Neuronal stem cell (in vitro differentiated cells): Measurements from ENCODE around the gene CBY1.

Experiments used
- DNase-seq: peaks from one replicate; pipeline ENCODE4 v3.0.0-alpha.2; 2013; ENCODE audit warnings: low spot score
- H2AFZ ChIP-seq: one replicate; pipeline ENCODE4 v1.6.1; 2013; ENCODE audit warnings: mild to moderate bottlenecking, low read length, inconsistent platforms
- H2AK5ac ChIP-seq: 2 replicates; pipeline ENCODE4 v1.6.1; 2013; ENCODE audit warnings: low read depth, mild to moderate bottlenecking, inconsistent platforms, low read length, moderate library complexity, mixed read lengths
- H2BK120ac ChIP-seq: 2 replicates; pipeline ENCODE4 v1.6.1; 2013; ENCODE audit warnings: low read depth, mild to moderate bottlenecking, inconsistent platforms, low read length, moderate library complexity, mixed read lengths
- H2BK12ac ChIP-seq: one replicate; pipeline ENCODE4 v1.6.1; 2013; ENCODE audit warnings: low read length, inconsistent platforms
- H2BK15ac ChIP-seq: 2 replicates; pipeline ENCODE4 v1.6.1; 2013; ENCODE audit warnings: mild to moderate bottlenecking, low read length, inconsistent platforms, mixed read lengths
- H2BK5ac ChIP-seq: one replicate; pipeline ENCODE4 v1.6.1; 2013; ENCODE audit warnings: inconsistent platforms, mild to moderate bottlenecking, low read length, moderate library complexity
- H3K14ac ChIP-seq: one replicate; pipeline ENCODE4 v1.6.1; 2013; ENCODE audit warnings: low read length, inconsistent platforms
- H3K18ac ChIP-seq: 2 replicates; pipeline ENCODE4 v1.6.1; 2013; ENCODE audit warnings: low read length, inconsistent platforms
- H3K23ac ChIP-seq: 2 replicates; pipeline ENCODE4 v1.6.1; 2013; ENCODE audit warnings: low read depth, mild to moderate bottlenecking, mixed read lengths, low read length, inconsistent platforms; ENCODE audit not compliant: poor library complexity
- H3K27ac ChIP-seq: replicated peaks from 3 replicates; pipeline ENCODE4 v1.5.1; 2013; ENCODE audit warnings: low read length, inconsistent platforms
- H3K27me3 ChIP-seq, 3 experiments: 2 replicates each; pipeline ENCODE4 v1.6.1; 2013; ENCODE audit warnings: low read length in 3 of 3, mild to moderate bottlenecking in 2 of 3, inconsistent platforms in 1 of 3, low read depth in 1 of 3, mixed read lengths in 1 of 3, moderate library complexity in 1 of 3; ENCODE audit not compliant: control insufficient read depth in 3 of 3, insufficient read depth in 3 of 3
- H3K36me3 ChIP-seq, 2 donors: replicated peaks in 1 of 2; 2 replicates each; pipeline ENCODE4 v1.6.1; 2013; ENCODE audit warnings: low read length in 2 of 2; ENCODE audit not compliant: control insufficient read depth in 2 of 2, insufficient read depth in 2 of 2
- H3K4ac ChIP-seq: 2 replicates; pipeline ENCODE4 v1.6.1; 2013; ENCODE audit warnings: inconsistent platforms, mild to moderate bottlenecking, low read length, moderate library complexity
- H3K4me1 ChIP-seq, 2 donors: 1 replicate in 1 of 2; 2 replicates in 1 of 2; pipeline ENCODE4 v1.6.1; 2013; ENCODE audit warnings: low read length in 2 of 2, low read depth in 1 of 2; ENCODE audit not compliant: control insufficient read depth in 2 of 2, insufficient read depth in 1 of 2
- H3K4me2 ChIP-seq: one replicate; pipeline ENCODE4 v1.6.1; 2013; ENCODE audit warnings: mild to moderate bottlenecking, low read length, inconsistent platforms; ENCODE audit not compliant: insufficient read depth, poor library complexity, severe bottlenecking
- H3K4me3 ChIP-seq, 2 donors: 2 replicates each; pipeline ENCODE4 v1.5.1; 2013; ENCODE audit warnings: low read length in 2 of 2, mild to moderate bottlenecking in 2 of 2, inconsistent platforms in 1 of 2, moderate library complexity in 1 of 2
- H3K79me1 ChIP-seq: one replicate; pipeline ENCODE4 v1.6.1; 2013; ENCODE audit warnings: low read depth, mild to moderate bottlenecking, inconsistent platforms, low read length, moderate library complexity
- H3K9ac ChIP-seq: one replicate; pipeline ENCODE4 v1.6.1; 2013; ENCODE audit warnings: mild to moderate bottlenecking, low read depth, low read length, inconsistent platforms; ENCODE audit not compliant: poor library complexity
- H3K9me3 ChIP-seq, 2 donors: replicated peaks in 1 of 2; 2 replicates each; pipeline versions ENCODE3 to v1.6.1; 2013; ENCODE audit warnings: low read length in 2 of 2, mild to moderate bottlenecking in 2 of 2, inconsistent platforms in 1 of 2, low read depth in 1 of 2, mixed read lengths in 1 of 2, moderate library complexity in 1 of 2; ENCODE audit not compliant: control insufficient read depth in 2 of 2, insufficient read depth in 1 of 2
- H4K8ac ChIP-seq: one replicate; pipeline ENCODE4 v1.6.1; 2013; ENCODE audit warnings: low read depth, mild to moderate bottlenecking, inconsistent platforms, low read length, moderate library complexity
- H4K91ac ChIP-seq: one replicate; pipeline ENCODE4 v1.6.1; 2013; ENCODE audit warnings: low read length, low read depth, mild to moderate bottlenecking, inconsistent platforms; ENCODE audit not compliant: poor library complexity
- WGBS, 2 donors: extraction: QIAGEN DNeasy Blood & Tissue Kit; methylation state at CpG; one replicate each; pipeline ENCODE4 v1.1.7; 2013; ENCODE audit warnings: missing lambda C conversion rate in 2 of 2, mixed read lengths in 1 of 2; ENCODE audit not compliant: insufficient read length in 2 of 2, insufficient replicate concordance in 1 of 2; ENCODE audit errors: extremely low coverage in 2 of 2; 5-methylcytosine and 5-hydroxymethylcytosine counted together

Gene CBY1

DNA sequence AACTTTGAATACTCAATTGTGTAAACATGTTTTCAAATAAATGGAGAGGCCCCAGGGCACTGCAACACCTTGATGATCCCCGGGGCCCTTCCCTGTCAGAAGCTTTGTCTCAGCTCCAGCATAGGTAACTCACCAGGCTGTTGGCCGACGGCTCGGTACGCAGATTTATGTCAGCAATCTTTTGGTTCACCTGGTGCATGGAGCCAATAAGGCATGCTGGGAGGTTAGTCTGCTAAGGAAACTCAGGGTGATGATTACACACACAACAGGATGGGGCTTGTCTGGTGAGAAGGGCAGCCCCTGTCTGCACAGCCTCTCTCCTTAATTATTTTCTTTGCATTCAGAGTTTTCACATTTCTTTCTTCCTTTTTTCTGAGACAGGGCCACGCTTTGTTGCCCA, 11.0 kb upstream of the CBY1 start:
- H3K79me1 ChIP-seq: no peaks in the 10 kb centered on the region
- H3K36me3 ChIP-seq: peaks cover 21 to 36% of the 10 kb centered on the region in 2 donors
- no peak overlapping the region for H3K4me3 ChIP-seq
- no peak overlapping the region for H3K9ac ChIP-seq
- no peaks in the 10 kb centered on the region for H3K4me1 ChIP-seq
- WGBS, 2 donors: no CpG with 5 or more reads among the region's 6 CpGs
- no peak overlapping the region for H2BK12ac ChIP-seq
- no peak overlapping the region for H2BK120ac ChIP-seq
- no peak overlapping the region for H4K8ac ChIP-seq
- H3K4ac ChIP-seq: no peak overlapping the region
- DNase-seq: no peak
- no peak overlapping the region for H3K18ac ChIP-seq
- no peak overlapping the region for H2AK5ac ChIP-seq
- H3K14ac ChIP-seq: no peak overlapping the region
- H2BK15ac ChIP-seq: no peak overlapping the region
- H4K91ac ChIP-seq: no peak overlapping the region
- H2BK5ac ChIP-seq: no peak overlapping the region
- H3K4me2 ChIP-seq: no peak overlapping the region
- no peaks in the 10 kb centered on the region for H3K27me3 ChIP-seq
- H2AFZ ChIP-seq: no peak overlapping the region
- peaks cover 0 to 2% of the 10 kb centered on the region in 2 donors for H3K9me3 ChIP-seq
- no peak overlapping the region for H3K23ac ChIP-seq
- H3K27ac ChIP-seq: no peak overlapping the region

- no peak overlapping the region for H2BK5ac ChIP-seq
- H2BK120ac ChIP-seq: no peak overlapping the region
- H3K9me3 ChIP-seq: peaks cover 0 to 2% of the 10 kb centered on the region in 2 donors
- no peak overlapping the region for H3K18ac ChIP-seq
- no CpG with 5 or more reads among the region's 5 CpGs for WGBS, 2 donors
- H3K4me3 ChIP-seq: no peak overlapping the region
- no peak overlapping the region for H2BK15ac ChIP-seq
- H3K27me3 ChIP-seq: no peaks in the 10 kb centered on the region
- H3K23ac ChIP-seq: no peak overlapping the region
- H3K79me1 ChIP-seq: no peaks in the 10 kb centered on the region
- no peak overlapping the region for H3K27ac ChIP-seq
- no peak overlapping the region for H2BK12ac ChIP-seq
- H4K8ac ChIP-seq: no peak overlapping the region
- no peak overlapping the region for H3K14ac ChIP-seq
- peaks cover 16 to 21% of the 10 kb centered on the region in 2 donors for H3K36me3 ChIP-seq
- H3K4me2 ChIP-seq: no peak overlapping the region
- DNase-seq: no peak
- no peak overlapping the region for H2AK5ac ChIP-seq
- H4K91ac ChIP-seq: no peak overlapping the region
- H2AFZ ChIP-seq: no peak overlapping the region
- H3K4me1 ChIP-seq: no peaks in the 10 kb centered on the region
- no peak overlapping the region for H3K4ac ChIP-seq
- H3K9ac ChIP-seq: no peak overlapping the region
These were observed 6.5 kb upstream of the CBY1 start for GRCh38 chr22:38649841-38650522.

DNA sequence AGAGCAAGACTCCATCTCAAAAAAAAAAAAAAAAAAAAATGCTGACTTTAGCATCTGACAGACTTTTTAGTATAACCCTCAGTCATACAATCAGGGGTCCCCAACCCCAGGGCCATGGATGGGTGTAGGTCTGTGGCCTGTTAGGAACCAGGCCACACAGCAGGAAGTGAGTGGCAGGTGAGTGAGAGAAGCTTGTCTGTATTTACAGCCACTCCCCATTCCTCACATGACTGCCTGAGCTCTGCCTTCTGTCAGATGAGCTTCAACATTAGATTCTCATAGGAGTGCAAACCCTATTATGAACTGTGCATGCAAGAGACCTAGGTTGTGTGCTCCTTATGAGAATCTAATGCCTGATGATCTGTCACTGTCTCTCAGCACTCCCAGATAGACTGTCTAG, 3.6 kb upstream of the CBY1 start:
- Histone ChIP-seq H3K18ac (no peak overlapping the region), H3K4me3 (no peak overlapping the region), H4K8ac (no peak overlapping the region), H2BK5ac (no peak overlapping the region), H4K91ac (no peak overlapping the region), H3K9me3 (no peaks in the 10 kb centered on the region), H3K14ac (no peak overlapping the region), H3K27me3 (no peaks in the 10 kb centered on the region), H3K4me1 (peaks cover 5 to 7% of the 10 kb centered on the region in 2 donors), H3K36me3 (peaks cover 9 to 10% of the 10 kb centered on the region in 2 donors), H3K23ac (no peak overlapping the region), H2AK5ac (no peak overlapping the region), H2BK15ac (no peak overlapping the region), H2BK120ac (no peak overlapping the region), H3K79me1 (peaks cover 3% of the 10 kb centered on the region), H3K4me2 (no peak overlapping the region), H2AFZ (no peak overlapping the region), H3K9ac (no peak overlapping the region), H2BK12ac (no peak overlapping the region), H3K4ac (no peak overlapping the region), H3K27ac (no peak overlapping the region)
- no peak for DNase-seq

DNA sequence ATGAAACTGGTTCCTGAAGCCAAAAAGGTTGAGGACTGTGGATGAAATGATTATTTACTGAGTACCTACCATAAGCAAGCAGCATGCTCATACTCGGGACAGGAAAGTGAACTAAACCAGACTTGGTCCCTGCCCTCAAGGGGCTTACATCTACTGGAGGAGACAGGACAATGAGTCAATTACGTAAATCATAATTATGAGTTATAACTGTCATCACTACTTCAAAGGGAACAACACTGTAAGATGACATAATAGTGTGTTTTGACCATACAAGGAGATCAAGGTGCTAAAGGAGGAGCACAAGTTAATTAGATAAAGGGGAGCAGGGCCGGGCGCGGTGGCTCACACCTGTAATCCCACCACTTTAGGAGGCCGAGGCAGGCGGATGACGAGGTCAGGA, 2.7 kb upstream of the CBY1 start:
- Histone ChIP-seq H3K18ac (no peak overlapping the region), H2AFZ (no peak overlapping the region), H4K91ac (no peak overlapping the region), H4K8ac (no peak overlapping the region), H2BK5ac (no peak overlapping the region), H3K23ac (no peak overlapping the region), H3K27me3 (no peaks in the 10 kb centered on the region), H3K4me3 (no peak overlapping the region), H3K4me1 (peaks cover 5 to 7% of the 10 kb centered on the region in 2 donors), H2AK5ac (no peak overlapping the region), H2BK120ac (no peak overlapping the region), H3K14ac (no peak overlapping the region), H3K9me3 (no peaks in the 10 kb centered on the region), H2BK15ac (no peak overlapping the region), H2BK12ac (no peak overlapping the region), H3K36me3 (peaks cover 6 to 8% of the 10 kb centered on the region in 2 donors), H3K79me1 (peaks cover 3% of the 10 kb centered on the region), H3K4me2 (no peak overlapping the region), H3K27ac (no peak overlapping the region), H3K9ac (no peak overlapping the region), H3K4ac (no peak overlapping the region)
- DNase-seq: no peak
- WGBS, 2 donors: no CpG with 5 or more reads among the region's 8 CpGs
